Lower lobe of right lung (tissue), 2 donors: ENCODE results near the gene PTCD2. TPM values are rescaled to one million over a fixed set of nuclear protein-coding genes. Genes with fewer than 3 reads are reported as not detected.

Experiments used
- ATAC-seq, 2 donors: fragments of 200-7000 bp; cut with Tn5 transposase; one replicate each; pipeline ENCODE4 v1.9.1; 2020 to 2022; ENCODE audit warnings: mild to moderate bottlenecking in 2 of 2, moderate library complexity in 2 of 2
- DNase-seq: peaks from one replicate; pipeline ENCODE4 v3.0.0-alpha.2; 2020
- H3K27ac ChIP-seq: fragments of 200-600 bp; one replicate; pipeline ENCODE4 v1.8.0; 2022
- H3K27me3 ChIP-seq: fragments of 200-600 bp; one replicate; pipeline ENCODE4 v1.8.0; 2022; ENCODE audit warnings: low read depth
- H3K36me3 ChIP-seq: fragments of 200-600 bp; one replicate; pipeline ENCODE4 v1.8.0; 2022; ENCODE audit warnings: mild to moderate bottlenecking
- H3K4me1 ChIP-seq: fragments of 200-600 bp; one replicate; pipeline ENCODE4 v1.8.0; 2022
- H3K4me3 ChIP-seq: fragments of 200-600 bp; one replicate; pipeline ENCODE4 v1.8.0; 2022; ENCODE audit warnings: mild to moderate bottlenecking
- H3K9me3 ChIP-seq: fragments of 200-600 bp; one replicate; pipeline ENCODE4 v1.8.0; 2022
- CTCF ChIP-seq: fragments of 200-600 bp; IDR thresholded peaks from one replicate; pipeline ENCODE4 v1.8.0; 2022; ENCODE audit warnings: antibody characterized with exemption, mild to moderate bottlenecking
- intact Hi-C: fragments of 100-400 bp; cut with DNase I; formaldehyde crosslinking; loops from one replicate; pipeline ENCODE4 v1.11.0; 2022
- total RNA-seq: library from RNA; stranded (reverse); fragmentation: NEBNext Ultra II Directional; extraction: Animal tissue kit (Norgen Biotek cat#: 25700); gene quantifications from one replicate; pipeline ENCODE4 v1.2.1, GENCODE V29; 2021
- donor health status: DM: no; HTN: yes; CAD: no; lungs with severe emphysema.

The PTCD2 gene
- total RNA-seq, 1 donor from 2014 or later = 5.9 TPM

GRCh38 chr5:72408603-72409002 is 88.4 kb downstream of the PTCD2 start:
- Histone ChIP-seq H3K27me3 (no peaks in the 10 kb centered on the region), H3K36me3 (no peaks in the 10 kb centered on the region), H3K27ac (no peak overlapping the region), H3K4me3 (no peak overlapping the region), H3K9me3 (no peaks in the 10 kb centered on the region), H3K4me1 (peaks cover 19% of the 10 kb centered on the region)
- TF ChIP-seq CTCF = no peak
- intact Hi-C loops = no loop called here
- ATAC-seq = no peak
- no peak for DNase-seq

- Histone ChIP-seq H3K27ac (no peak overlapping the region), H3K9me3 (no peaks in the 10 kb centered on the region), H3K36me3 (no peaks in the 10 kb centered on the region), H3K4me3 (no peak overlapping the region), H3K4me1 (peaks cover 19% of the 10 kb centered on the region), H3K27me3 (no peaks in the 10 kb centered on the region)
- no peak for TF ChIP-seq CTCF
- ATAC-seq = peak in 1 of 2 donors; percentile 43
- DNase-seq = no peak
- intact Hi-C loops = no loop called here
Observed at GRCh38 chr5:72410688-72411295, 90.6 kb downstream of the PTCD2 start.

GRCh38 chr5:72412283-72413055 is 92.3 kb downstream of the PTCD2 start:
- intact Hi-C loops = no loop called here
- DNase-seq (no peak), ATAC-seq (peak in 1 of 2 donors; percentile 31)
- Histone ChIP-seq H3K4me3 (no peak overlapping the region), H3K27ac (no peak overlapping the region), H3K4me1 (peaks cover 19% of the 10 kb centered on the region), H3K36me3 (no peaks in the 10 kb centered on the region), H3K27me3 (no peaks in the 10 kb centered on the region), H3K9me3 (no peaks in the 10 kb centered on the region)
- no peak for TF ChIP-seq CTCF

GRCh38 chr5:72415616-72416325 is 95.6 kb downstream of the PTCD2 start:
- no peak overlapping the region for H3K4me3 ChIP-seq
- no peaks in the 10 kb centered on the region for H3K9me3 ChIP-seq
- intact Hi-C loops = no loop called here
- H3K36me3 ChIP-seq = no peaks in the 10 kb centered on the region
- TF ChIP-seq CTCF = no peak
- no peaks in the 10 kb centered on the region for H3K27me3 ChIP-seq
- no peak for ATAC-seq
- no peak overlapping the region for H3K27ac ChIP-seq
- peaks cover under 1% of the 10 kb centered on the region for H3K4me1 ChIP-seq
- no peak for DNase-seq

- Histone ChIP-seq H3K27me3 (no peaks in the 10 kb centered on the region), H3K4me1 (no peaks in the 10 kb centered on the region), H3K4me3 (no peak overlapping the region), H3K27ac (no peak overlapping the region), H3K36me3 (no peaks in the 10 kb centered on the region), H3K9me3 (no peaks in the 10 kb centered on the region)
- intact Hi-C loops = no loop called here
- DNase-seq (no peak), ATAC-seq (no peak)
- no peak for TF ChIP-seq CTCF
Observed at GRCh38 chr5:72417333-72418062, 97.3 kb downstream of the PTCD2 start.
